HUES48 (cell line): Measurements from ENCODE around the gene JOSD1.

Experiments used
- H3K27ac ChIP-seq: one replicate; pipeline ENCODE4 v1.7.0; 2013; ENCODE audit warnings: low read depth, low read length, inconsistent platforms
- H3K27me3 ChIP-seq: 2 replicates; pipeline ENCODE4 v1.6.1; 2013; ENCODE audit warnings: mild to moderate bottlenecking, low read length; ENCODE audit not compliant: control insufficient read depth, insufficient read depth
- H3K36me3 ChIP-seq: 2 replicates; pipeline ENCODE4 v1.6.1; 2013; ENCODE audit warnings: low read length; ENCODE audit not compliant: control insufficient read depth, insufficient read depth
- H3K4me1 ChIP-seq: 2 replicates; pipeline ENCODE4 v1.6.1; 2013; ENCODE audit warnings: mild to moderate bottlenecking, low read length; ENCODE audit not compliant: control insufficient read depth, insufficient read depth
- H3K4me3 ChIP-seq: 2 replicates; pipeline ENCODE4 v1.5.1; 2013; ENCODE audit warnings: mild to moderate bottlenecking, low read depth, low read length
- H3K9ac ChIP-seq: 2 replicates; pipeline ENCODE4 v1.6.1; 2013; ENCODE audit warnings: mild to moderate bottlenecking, low read depth, low read length, moderate library complexity
- H3K9me3 ChIP-seq: 2 replicates; pipeline ENCODE4 v1.6.1; 2013; ENCODE audit warnings: low read length; ENCODE audit not compliant: control insufficient read depth, insufficient read depth

Gene JOSD1

GRCh38 chr22:38641476-38642040 is 59.2 kb downstream of the JOSD1 start:
- no peak overlapping the region for H3K9ac ChIP-seq
- no peak overlapping the region for H3K27ac ChIP-seq
- H3K9me3 ChIP-seq, result no peaks in the 10 kb centered on the region
- H3K36me3 ChIP-seq, result peaks cover 11% of the 10 kb centered on the region
- H3K27me3 ChIP-seq, result no peaks in the 10 kb centered on the region
- no peak overlapping the region for H3K4me3 ChIP-seq
- H3K4me1 ChIP-seq, result no peaks in the 10 kb centered on the region

- Histone ChIP-seq H3K27me3 (no peaks in the 10 kb centered on the region), H3K4me1 (no peaks in the 10 kb centered on the region), H3K9me3 (no peaks in the 10 kb centered on the region), H3K9ac (no peak overlapping the region), H3K4me3 (no peak overlapping the region), H3K27ac (no peak overlapping the region), H3K36me3 (peaks cover 25% of the 10 kb centered on the region)
These were observed 62.0 kb downstream of the JOSD1 start for GRCh38 chr22:38638728-38639127.

- Histone ChIP-seq H3K9me3 (no peaks in the 10 kb centered on the region), H3K4me1 (no peaks in the 10 kb centered on the region), H3K27ac (no peak overlapping the region), H3K9ac (no peak overlapping the region), H3K27me3 (no peaks in the 10 kb centered on the region), H3K4me3 (no peak overlapping the region), H3K36me3 (peaks cover 25% of the 10 kb centered on the region)
These were observed 62.5 kb downstream of the JOSD1 start for GRCh38 chr22:38638216-38638615.
